MM.1S (cell line): ENCODE measurements around the gene STARD3.

Source experiments
- CTCF ChIP-seq: fragments of 300-600 bp; sonication (generic); IDR thresholded peaks from 2 replicates; pipeline ENCODE4 v1.5.1; 2016; ENCODE audit warnings: antibody characterized with exemption, low read length, mixed read lengths
- EZH2 ChIP-seq: fragments of 300-600 bp; sonication (generic); optimal IDR thresholded peaks from 2 replicates; pipeline ENCODE3; 2017; ENCODE audit warnings: low read depth, mild to moderate bottlenecking, antibody characterized with exemption, low read length, mixed read lengths
- EZH2phosphoT487 ChIP-seq: fragments of 300-600 bp; sonication (generic); IDR thresholded peaks from 2 replicates; pipeline ENCODE4 v1.6.1; 2018; ENCODE audit warnings: antibody characterized with exemption, low read length

GRCh38 chr17:39663688-39664580, 27.0 kb downstream of the STARD3 start:
- TF ChIP-seq CTCF (no peak), EZH2phosphoT487 (no peak), EZH2 (no peak)
